Renal cortex interstitium (tissue), 15 donors: ENCODE results near the gene BCAS1. TPM values are rescaled to one million over a fixed set of nuclear protein-coding genes. Genes with fewer than 3 reads are reported as not detected.

Experiments used
- DNase-seq, 11 donors: peaks; one replicate each; pipeline ENCODE4 v3.0.0-alpha.2; 2013; ENCODE audit warnings: low read depth in 9 of 11, low spot score in 4 of 11; ENCODE audit errors: extremely low read depth in 1 of 11
- long read RNA-seq, 16 experiments: transcript quantifications; one replicate each; lab custom pipeline, GENCODE V29; 2026
- polyA plus RNA-seq, 3 donors: library from polyadenylated mRNA; unstranded; fragments of 120-200 nt; gene quantifications; one replicate each; pipeline ENCODE4 v1.2.1, GENCODE V29; 2013; ENCODE audit not compliant: insufficient read length in 3 of 3

Gene BCAS1, protein sequence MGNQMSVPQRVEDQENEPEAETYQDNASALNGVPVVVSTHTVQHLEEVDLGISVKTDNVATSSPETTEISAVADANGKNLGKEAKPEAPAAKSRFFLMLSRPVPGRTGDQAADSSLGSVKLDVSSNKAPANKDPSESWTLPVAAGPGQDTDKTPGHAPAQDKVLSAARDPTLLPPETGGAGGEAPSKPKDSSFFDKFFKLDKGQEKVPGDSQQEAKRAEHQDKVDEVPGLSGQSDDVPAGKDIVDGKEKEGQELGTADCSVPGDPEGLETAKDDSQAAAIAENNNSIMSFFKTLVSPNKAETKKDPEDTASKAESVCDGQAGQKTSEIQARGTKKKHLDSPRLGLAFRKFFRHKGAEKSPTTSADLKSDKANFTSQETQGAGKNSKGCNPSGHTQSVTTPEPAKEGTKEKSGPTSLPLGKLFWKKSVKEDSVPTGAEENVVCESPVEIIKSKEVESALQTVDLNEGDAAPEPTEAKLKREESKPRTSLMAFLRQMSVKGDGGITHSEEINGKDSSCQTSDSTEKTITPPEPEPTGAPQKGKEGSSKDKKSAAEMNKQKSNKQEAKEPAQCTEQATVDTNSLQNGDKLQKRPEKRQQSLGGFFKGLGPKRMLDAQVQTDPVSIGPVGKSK
- polyA plus RNA-seq, result 1 to 10 TPM; 2.3 to 3.5 (median 2.5) TPM
- long read RNA-seq, donor 1, result 0 reads
- long read RNA-seq, donor 2, result 0 reads
- long read RNA-seq, donor 3, result 0 reads
- long read RNA-seq, donor 4, result 0 reads
- long read RNA-seq, donor 5, result 0 reads
- long read RNA-seq, donor 6, result 0 reads
- long read RNA-seq, donor 7, result 0 reads
- long read RNA-seq, donor 8, result 0 reads
- long read RNA-seq, donor 9, result 0 reads
- long read RNA-seq, donor 10, result 0 reads
- long read RNA-seq, donor 11, result 0 reads
- long read RNA-seq, donor 12, result 0 reads
- long read RNA-seq, donor 13, result 0 reads
- long read RNA-seq, donor 14, partial matches to known transcripts, result 0 of 1 reads
- long read RNA-seq, donor 14, other reads (novel, unspliced or antisense), result 0 of 1 reads
- long read RNA-seq, donor 15, result 0 reads
- long read RNA-seq, donor 16, partial matches to known transcripts, result 0 of 2 reads
- long read RNA-seq, donor 16, other reads (novel, unspliced or antisense), result 0 of 2 reads

DNA sequence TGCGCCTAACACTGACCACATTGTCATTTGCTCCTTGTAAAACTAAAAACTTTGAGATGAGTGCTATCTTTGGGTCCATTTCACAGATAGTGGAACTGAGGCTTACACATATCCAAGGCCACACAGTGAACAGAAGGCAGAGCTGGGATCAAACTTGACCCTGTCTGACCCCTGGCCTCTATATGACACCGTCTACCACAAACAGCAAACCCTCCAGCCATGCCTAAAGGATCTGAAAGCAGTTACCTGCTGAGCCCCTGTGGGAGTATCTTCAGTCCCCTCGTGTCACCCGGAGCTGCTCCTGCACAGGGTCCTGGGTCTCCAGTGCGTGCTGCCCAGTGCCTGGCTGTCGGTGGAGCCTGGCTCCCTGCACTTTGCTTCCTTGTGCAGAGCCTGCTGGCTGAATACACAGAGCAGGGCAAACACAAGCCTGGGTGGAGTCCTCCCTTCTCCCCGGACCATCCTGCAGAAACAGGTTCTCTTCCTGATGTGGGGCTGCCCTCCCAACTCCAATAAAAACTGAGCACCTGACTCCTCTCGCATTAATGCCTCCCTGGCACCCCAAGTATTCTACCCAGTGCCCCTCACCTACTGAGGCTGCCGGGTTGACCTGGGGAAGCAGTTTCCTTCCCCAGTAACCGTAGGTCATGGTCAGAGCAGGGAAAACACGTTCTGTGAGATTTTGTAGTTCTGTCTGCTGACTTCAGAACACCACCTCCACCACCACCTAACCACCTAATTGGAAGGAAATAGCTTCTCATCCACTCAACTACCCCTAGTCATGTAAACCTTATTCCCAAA, at the start of gene BCAS1:
BCAS1 (minus strand) TSS at position 408 of the 801 bp plus-strand sequence. CDS start 11,876 bp downstream, outside the sequence.
- no peak for DNase-seq

DNA sequence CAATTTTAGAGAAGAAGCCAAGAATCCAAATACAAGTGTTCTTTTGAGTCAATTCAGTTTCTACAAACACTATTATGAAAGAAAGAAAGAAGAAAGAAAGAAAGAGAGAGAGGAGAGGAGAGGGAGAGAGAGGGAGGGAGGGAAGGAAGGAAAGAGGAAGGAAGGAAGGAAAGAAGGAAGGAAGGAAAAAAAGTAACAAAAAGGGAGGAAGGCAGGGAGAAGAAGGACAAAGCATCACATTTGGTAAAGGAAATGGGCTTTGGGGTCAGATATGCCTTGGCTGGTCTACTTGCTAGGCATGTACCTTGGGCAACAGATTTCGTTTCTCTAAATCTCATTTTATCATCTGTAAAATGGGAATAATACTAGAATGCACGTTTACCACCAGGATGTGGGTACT, 49.4 kb upstream of the BCAS1 start:
- DNase-seq, result no peak

DNA sequence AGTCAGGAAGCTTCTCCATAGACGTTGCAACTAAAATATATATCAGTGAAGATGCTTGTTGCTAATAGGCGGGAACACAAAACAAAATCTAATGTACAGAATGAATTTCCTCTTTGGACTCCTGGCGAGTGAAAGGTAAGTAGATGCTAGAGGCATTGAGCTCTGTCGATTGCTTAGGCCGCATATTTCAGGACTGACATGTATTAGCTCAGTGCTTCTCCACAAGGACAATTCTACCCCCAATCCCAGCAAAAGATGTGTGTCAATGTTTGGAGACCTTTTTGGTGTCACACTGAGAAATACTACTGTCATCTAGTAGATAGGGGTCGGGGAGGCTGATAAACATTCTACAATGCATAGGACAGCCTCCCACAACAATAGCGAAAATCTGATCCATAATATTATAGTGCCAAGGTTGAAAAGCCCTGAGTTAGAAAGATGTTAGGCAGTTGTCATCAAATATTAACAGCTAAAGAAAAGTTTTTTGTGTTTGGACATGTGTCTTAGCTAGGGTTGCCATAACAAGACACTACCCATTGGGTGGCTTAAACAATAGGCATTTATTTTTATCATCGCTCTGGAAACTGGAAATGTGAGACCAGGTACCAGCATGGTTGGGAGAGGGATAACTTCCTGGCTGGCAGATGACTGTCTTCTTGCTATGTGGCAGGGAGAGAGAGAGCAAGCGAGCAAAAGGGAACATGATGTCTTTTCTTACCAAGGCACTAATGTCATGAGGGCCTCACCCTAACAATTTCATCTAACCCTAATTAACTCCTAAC, 48.0 kb upstream of the BCAS1 start:
- no peak for DNase-seq

DNA sequence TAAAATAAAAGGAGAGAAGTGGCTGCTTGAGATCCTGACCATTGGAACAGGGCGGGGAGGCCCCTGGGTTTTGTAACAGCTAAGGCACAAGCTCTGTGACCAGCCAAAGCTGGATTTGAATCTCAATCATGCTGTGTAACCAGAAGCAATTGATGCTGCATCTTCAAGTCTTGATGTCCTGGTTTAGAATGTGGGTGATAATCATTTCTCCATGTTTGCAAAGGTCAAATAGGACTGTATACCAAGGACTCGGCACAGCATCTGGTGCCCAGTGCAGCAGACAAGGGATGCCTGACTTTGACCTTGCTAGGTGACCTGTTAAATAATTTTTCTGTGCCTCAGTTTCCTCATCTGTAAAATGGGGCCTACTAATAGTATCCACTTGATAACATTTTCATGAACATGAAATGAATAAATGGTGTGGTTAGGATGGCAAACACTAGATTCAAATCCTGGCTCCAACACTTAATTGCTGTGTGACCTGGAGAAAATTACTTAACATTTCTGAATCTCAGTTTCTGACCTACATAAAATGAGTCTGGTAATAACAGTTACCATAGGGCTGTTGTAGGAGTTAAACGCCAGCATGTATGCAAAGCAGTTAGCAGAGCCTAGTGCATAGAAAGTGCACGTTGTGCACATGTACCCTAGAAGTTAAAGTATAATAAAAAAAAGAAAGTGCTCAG, 46.3 kb upstream of the BCAS1 start:
- no peak for DNase-seq

DNA sequence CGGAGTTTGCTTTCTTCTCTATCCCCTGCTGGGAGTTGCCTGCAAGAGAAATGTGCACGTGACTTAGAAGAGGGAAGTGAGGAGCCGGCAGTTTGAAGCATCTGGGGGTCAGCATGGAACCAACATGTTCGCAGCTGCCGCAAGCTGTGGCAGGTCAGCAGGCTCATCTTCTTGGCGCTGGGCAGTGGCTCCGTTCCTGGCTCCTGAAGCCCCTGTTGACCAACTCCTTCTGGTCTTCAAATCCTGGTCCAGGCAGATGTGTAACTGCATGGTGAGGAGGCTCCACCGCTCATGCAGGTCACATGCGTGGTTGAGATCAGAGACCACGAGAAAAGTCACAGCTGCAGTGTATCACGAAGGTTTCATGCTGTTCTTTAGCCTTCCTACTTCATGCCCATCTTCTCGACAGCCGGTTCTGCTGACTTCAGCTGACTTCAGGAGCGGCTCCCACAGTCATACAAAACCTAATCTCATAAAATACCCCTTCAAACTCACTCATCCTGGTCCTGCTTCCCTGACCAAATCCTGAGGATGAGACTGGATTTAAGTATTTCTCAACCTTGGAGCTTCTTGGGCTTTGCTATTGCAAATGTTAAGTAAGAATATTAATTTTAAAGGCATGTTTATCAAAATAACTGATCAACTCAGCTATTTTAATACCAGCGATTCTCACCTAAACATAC, 44.9 kb upstream of the BCAS1 start:
- no peak for DNase-seq

DNA sequence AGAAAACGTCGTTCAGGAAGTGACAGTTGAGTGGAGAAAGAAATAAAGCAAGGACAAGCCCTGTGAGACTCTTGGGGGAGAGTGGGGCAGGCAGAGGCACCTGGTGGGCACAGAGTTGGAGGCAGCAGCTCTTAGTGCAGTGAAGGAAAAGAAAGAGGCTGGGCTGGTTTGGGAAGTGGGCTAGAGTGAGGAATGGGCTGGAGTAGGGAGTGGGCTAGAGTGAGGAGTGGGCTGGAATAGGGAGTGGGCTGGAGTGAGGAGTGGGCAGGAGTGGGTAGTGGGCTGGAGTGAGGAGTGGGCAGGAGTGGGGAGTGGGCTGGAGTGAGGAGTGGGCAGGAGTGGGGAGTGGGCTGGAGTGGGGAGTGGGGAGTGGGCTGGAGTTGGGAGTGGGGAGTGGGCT, 43.7 kb upstream of the BCAS1 start:
- DNase-seq, result no peak

DNA sequence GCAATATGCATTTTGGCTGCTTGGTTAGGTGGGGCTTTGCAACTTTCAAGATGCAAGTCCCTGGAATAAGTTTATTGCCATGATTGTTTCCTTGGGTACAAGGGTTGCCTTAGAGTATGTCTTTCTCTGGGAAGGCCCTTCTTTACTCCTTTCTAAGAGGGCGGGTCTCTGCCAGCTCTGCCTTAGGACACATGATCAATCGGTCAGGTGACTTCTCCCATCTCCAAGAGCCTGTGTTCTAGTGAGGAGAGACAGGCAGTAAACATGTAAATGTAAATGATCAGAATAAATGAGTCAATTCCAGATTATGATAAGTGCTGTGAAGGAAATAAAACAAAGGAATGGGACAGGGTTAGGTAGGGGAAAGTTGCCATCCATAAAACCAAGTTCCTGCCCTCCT, 43.2 kb upstream of the BCAS1 start:
- no peak for DNase-seq

DNA sequence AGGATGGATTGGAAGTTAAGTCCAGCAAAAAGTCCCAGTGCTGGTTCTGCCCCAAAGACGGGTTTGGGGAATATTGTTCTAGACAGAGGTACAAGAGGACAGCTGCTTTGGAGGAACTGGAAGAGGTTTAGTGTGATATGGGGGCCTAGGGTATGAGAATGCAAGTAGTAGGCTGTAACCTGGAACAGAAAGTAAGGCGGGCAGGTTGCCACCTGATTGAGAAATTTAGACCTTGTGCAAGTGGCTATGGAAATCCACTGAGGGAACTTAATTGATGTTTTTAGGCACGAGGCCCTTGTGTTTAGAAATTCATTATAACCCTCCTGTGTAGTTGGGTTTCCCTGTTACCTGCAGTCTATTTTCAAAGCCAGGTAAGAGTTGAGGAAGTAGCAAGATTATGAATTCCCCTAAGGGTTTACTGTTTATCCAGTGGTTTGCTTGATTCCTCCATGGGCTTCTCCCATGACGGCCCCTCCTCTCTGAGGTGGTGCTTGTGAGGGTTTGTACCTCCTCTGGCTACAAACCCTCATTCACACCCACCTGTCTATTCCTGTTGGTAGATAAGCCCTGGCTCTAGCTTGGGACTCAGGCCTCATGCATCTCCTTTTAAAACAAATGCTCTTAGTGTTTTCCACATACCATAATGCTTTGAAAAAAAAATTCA, 42.0 kb upstream of the BCAS1 start:
- no peak for DNase-seq

DNA sequence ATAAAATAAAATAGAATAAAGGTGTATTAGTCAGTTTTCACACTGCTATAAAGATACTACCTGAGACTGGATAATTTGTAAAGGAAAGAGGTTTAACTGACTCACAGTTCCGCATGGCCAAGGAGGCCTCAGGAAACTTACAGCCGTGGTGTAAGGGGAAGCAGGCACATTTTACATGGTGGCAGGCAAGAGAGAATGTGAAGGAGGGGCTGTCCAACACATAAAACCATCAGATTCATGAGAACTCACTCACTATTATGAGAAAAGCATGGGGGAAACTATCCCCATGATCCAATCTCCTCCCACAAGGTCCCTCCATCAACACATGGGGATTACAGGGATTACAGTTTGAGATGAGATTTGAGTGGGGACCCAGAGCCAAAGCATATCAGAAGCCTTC, 41.1 kb upstream of the BCAS1 start:
- no peak for DNase-seq

DNA sequence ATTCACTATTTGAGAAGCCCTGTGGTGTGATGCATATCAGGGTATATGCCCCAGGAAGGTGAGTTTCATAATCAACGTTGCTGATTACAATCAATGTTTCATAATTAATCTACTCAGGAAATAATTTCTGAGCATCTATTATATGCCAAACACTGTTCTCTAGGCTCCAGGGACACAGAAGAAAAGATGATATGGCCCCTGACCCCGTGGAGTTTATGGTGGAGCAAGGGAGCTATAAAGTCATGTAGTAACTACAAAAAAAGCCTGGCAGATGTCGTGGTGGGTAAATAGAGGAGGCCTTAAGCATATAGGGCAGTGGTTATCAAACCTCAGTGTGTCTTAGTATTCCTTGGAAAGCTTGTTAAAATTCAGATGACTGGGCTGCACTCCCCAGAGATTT, 40.1 kb upstream of the BCAS1 start:
- DNase-seq, result no peak

DNA sequence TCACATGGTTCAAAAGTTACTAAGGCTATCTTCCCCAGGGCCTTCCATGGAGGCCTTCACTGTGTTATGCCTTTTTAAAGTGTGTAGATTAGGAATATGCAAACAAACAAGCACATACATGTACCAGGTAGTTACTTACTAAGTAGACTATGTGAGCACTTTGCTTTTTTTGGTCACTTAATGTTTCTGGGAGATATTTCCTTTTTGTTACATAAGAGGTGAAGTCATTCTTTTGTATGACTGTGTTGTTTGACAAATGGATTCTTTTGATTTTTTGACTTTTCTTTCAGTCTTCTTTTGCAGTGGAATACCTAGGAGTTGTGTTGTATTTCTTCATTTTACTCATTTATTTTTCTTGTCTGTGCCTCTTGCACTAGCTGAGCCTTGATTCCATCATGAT, 39.6 kb upstream of the BCAS1 start:
- no peak for DNase-seq

DNA sequence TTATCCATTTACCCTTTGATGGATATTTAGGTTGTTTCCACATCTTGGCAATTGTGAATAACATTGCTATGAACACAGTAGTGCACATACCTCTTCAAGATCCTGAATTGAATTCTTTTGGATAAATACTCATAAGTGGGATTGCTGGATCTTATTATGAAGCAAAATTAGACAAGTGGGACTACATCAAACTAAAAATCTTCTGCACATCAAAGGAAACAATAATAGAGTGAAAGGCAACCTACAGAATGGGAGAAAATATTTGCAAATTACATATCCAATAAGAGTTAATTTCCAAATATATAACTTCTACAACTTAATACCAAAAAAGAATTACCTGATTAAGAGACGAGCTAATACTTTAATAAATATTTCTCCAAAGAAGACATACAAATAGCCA, 38.4 kb upstream of the BCAS1 start:
- DNase-seq, result no peak

DNA sequence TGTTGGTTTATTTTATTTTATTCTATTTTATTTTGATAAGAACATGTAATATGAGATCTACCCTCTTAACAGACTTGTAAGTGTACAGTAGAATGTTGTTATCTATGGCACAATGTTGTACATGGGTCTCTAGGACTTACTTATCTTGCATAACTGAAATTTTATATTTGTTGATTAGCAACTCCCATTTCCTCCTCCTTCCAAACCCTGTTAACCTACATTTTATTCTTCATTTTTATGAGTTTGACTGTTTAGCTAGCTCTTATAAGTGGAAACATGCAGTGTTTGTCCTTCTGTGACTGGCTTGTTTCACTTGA, 37.9 kb upstream of the BCAS1 start:
- no peak for DNase-seq

DNA sequence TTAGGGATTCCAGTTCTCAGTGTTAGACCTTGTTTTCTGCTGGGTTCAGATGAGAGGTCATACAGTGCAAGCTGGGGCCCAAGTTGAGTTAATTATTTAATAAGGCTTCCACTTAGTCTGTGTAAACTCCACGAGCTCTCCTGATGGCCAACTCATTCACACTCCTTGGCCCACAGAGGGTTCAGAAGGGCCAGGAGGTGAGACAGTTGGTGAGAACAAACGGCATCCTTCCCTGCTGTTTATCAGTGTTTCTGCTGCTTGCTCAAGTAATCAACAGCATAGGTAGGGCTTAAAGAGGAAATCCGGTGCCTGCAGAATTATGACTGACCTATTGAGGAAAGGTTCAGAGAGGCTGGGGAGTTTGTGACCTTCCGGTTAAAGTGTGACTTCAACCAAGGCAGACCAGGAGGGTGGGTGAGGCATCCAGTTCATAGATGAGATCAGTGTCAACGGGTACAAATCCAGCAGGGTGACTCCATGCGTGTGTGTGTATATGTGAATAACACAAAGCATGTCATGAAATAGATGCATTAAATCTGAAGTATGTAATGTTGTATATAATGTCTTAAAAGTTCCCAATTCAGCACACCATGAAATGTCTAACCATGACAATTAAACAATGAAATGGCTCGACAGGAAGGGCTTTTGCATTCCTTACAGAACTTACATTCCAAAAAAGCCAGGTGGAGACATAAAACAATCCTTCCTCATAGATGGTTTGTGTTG, 37.4 kb upstream of the BCAS1 start:
- DNase-seq, result no peak

DNA sequence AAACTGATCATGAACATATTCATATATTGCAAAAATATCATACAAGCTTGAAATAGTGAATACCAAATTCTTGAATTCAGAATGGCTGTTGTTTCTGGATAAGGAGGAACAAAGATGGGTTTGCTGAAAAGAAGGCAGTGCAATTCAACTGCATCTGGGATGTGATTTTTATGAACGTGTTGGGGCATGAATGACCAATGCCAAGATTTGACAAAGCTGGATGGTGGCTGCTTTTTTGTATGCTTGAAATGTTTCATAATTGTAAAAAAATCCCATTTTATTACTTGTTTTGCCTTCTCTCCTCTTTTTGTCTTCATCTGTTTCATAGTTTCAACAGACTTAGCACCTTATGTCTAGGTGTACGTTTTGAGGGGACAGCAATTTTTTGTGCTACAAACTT, 36.8 kb upstream of the BCAS1 start:
- no peak for DNase-seq

DNA sequence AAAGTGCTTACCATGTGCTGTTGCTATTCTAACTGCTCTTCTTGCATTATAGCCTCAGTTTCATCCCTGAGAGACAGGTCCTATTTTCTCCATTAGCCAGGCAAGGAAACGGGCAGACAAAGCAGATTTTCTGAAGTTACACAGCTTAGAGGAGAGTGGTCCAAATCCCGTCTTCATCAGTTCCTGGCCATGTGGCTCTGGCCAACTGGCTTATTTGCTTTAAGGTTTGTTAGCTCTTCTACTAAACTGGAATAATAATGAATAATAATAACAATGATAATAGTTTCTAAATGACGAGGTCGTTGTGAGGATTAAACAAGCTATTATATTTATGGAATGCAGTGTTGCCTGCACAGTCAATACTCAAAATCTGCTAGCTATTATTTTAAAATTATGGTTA, 35.8 kb upstream of the BCAS1 start:
- no peak for DNase-seq
